Nephron progenitor cell (in vitro differentiated cells): ENCODE measurements around the gene SGCB.

ENCODE experiments used
- DNase-seq: peaks from one replicate; pipeline ENCODE4 v3.0.0; 2021
- H3K27ac Mint-ChIP-seq: 2 replicates; pipeline ENCODE4 v1.8.0; 2021; ENCODE audit warnings: mild to moderate bottlenecking, moderate library complexity, mixed read lengths
- H3K27me3 Mint-ChIP-seq: 2 replicates; pipeline ENCODE4 v1.8.0; 2021; ENCODE audit warnings: mild to moderate bottlenecking, low read depth, mixed read lengths; ENCODE audit not compliant: poor library complexity
- H3K36me3 Mint-ChIP-seq: 2 replicates; pipeline ENCODE4 v1.8.0; 2021; ENCODE audit warnings: low read depth, mixed read lengths
- H3K4me1 Mint-ChIP-seq: 2 replicates; pipeline ENCODE4 v1.8.0; 2021; ENCODE audit warnings: mixed read lengths
- H3K4me3 Mint-ChIP-seq: 2 replicates; pipeline ENCODE4 v1.8.0; 2021; ENCODE audit warnings: mild to moderate bottlenecking, moderate library complexity, mixed read lengths
- H3K9me3 Mint-ChIP-seq: 2 replicates; pipeline ENCODE4 v1.8.0; 2021; ENCODE audit warnings: mild to moderate bottlenecking, moderate library complexity, mixed read lengths
- CTCF ChIP-seq: fragments of 200-600 bp; sonication (generic); IDR thresholded peaks from 2 replicates; pipeline ENCODE4 v1.5.0; 2021; ENCODE audit warnings: antibody characterized with exemption

Gene SGCB

GRCh38 chr4:51995647-51996220 lies 42.4 kb downstream of the SGCB start:
- TF ChIP-seq CTCF, result no peak
- Mint-ChIP-seq H3K4me1 (peaks cover 5% of the 10 kb centered on the region), H3K27ac (no peak overlapping the region), H3K27me3 (peaks cover 4% of the 10 kb centered on the region), H3K9me3 (peaks cover 11% of the 10 kb centered on the region), H3K36me3 (no peaks in the 10 kb centered on the region), H3K4me3 (no peak overlapping the region)
- no peak for DNase-seq
